Esophagus muscularis mucosa (tissue), 3 donors: Measurements from ENCODE around the gene THNSL1.

Experiments used
- POLR2A ChIP-seq: fragments of 450-650 bp; IDR thresholded peaks from one replicate; pipeline ENCODE4 v1.6.1; 2017; ENCODE audit warnings: antibody characterized with exemption, moderate library complexity, mild to moderate bottlenecking, low read depth
- TF ChIP-seq, protein P1 (sequence below), 3 experiments: fragments of 200-600 bp in 2 of 3; fragments of 450-650 bp in 1 of 3; sonication (generic) in 2 of 3; IDR thresholded peaks; one replicate each; pipeline ENCODE4 v1.5.1; 2017 to 2019; ENCODE audit warnings: antibody characterized with exemption in 3 of 3, mild to moderate bottlenecking in 2 of 3, moderate library complexity in 1 of 3

DNA sequence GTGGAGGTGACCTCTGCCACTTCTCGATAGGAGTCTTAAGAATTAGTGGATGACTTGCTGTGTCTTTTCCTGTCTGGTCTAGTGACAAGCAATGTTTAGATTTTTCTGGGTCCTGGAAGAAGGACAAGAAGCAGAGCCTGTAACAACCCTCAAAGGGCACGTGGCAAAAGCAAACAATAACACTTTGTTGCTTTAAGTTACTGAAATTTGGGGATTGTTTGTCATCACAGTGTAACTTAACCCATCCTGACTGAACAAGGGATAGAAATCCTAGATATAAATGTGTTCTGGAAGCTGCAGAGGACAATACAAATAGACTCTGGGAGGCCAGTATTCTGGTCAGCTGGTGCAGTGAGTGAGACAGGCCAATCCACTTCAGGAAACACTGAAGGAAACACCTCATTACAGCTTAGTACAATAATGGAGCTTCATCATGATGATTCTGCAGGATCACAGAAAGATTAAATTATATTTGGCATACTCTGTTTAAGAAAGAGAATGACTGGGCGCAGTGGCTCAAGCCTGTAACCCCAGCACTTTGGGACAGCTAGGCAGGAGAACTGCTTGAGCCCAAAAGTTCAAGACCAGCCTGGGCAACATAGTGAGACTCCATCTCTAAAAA is 23.8 kb upstream of the THNSL1 start:
- TF ChIP-seq POLR2A = no peak
- TF ChIP-seq, protein P1, sequence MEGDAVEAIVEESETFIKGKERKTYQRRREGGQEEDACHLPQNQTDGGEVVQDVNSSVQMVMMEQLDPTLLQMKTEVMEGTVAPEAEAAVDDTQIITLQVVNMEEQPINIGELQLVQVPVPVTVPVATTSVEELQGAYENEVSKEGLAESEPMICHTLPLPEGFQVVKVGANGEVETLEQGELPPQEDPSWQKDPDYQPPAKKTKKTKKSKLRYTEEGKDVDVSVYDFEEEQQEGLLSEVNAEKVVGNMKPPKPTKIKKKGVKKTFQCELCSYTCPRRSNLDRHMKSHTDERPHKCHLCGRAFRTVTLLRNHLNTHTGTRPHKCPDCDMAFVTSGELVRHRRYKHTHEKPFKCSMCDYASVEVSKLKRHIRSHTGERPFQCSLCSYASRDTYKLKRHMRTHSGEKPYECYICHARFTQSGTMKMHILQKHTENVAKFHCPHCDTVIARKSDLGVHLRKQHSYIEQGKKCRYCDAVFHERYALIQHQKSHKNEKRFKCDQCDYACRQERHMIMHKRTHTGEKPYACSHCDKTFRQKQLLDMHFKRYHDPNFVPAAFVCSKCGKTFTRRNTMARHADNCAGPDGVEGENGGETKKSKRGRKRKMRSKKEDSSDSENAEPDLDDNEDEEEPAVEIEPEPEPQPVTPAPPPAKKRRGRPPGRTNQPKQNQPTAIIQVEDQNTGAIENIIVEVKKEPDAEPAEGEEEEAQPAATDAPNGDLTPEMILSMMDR (IDR thresholded peaks at IDR 0.05) = no peak
